Activated CD8-positive, alpha-beta memory T cell treated with anti-CD3 and anti-CD28 coated beads, Interleukin-2, amount 10 ng/mL, durations not matched to agents 7 days and 5 days (primary cell): ENCODE data around the gene TANGO6. TPM values are rescaled to one million over a fixed set of nuclear protein-coding genes. Genes with fewer than 3 reads are reported as not detected.

Experiments used
- ATAC-seq: fragments of 150-1000 bp; cut with Tn5 transposase; one replicate; pipeline ENCODE4 v1.10.0; 2021; ENCODE audit warnings: moderate library complexity
- CTCF ChIA-PET: fragments of 350-600 bp; sonication (Branson Sonifier 250); formaldehyde crosslinking; loops from one replicate; lab custom pipeline; 2021; ENCODE audit warnings: antibody characterized with exemption; lab: Charles Lee
- DNase-seq: peaks from one replicate; pipeline ENCODE4 v3.0.0-alpha.2; 2020
- H3K27ac Mint-ChIP-seq: one replicate; pipeline ENCODE4 v1.8.0; 2021; ENCODE audit warnings: mild to moderate bottlenecking, mixed read lengths
- H3K27me3 Mint-ChIP-seq: one replicate; pipeline ENCODE4 v1.8.0; 2021; ENCODE audit warnings: mixed read lengths
- H3K36me3 Mint-ChIP-seq: one replicate; pipeline ENCODE4 v1.8.0; 2021; ENCODE audit warnings: mild to moderate bottlenecking, mixed read lengths
- H3K4me1 Mint-ChIP-seq: one replicate; pipeline ENCODE4 v1.8.0; 2021; ENCODE audit warnings: mixed read lengths
- H3K4me3 Mint-ChIP-seq: one replicate; pipeline ENCODE4 v1.8.0; 2021; ENCODE audit warnings: mild to moderate bottlenecking, moderate library complexity, mixed read lengths
- H3K9me3 Mint-ChIP-seq: one replicate; pipeline ENCODE4 v1.8.0; 2022; ENCODE audit warnings: low read depth, mixed read lengths
- total RNA-seq, 2 experiments: library from RNA; stranded (reverse); gene quantifications; one replicate each; pipeline ENCODE4 v1.2.3, GENCODE V29; 2021

The TANGO6 gene
- total RNA-seq, 2 experiments from 2014 or later, result 20.2 to 22.3 TPM

GRCh38 chr16:69106491-69107315 is 263.4 kb downstream of the TANGO6 start:
- CTCF ChIA-PET, result interaction anchor here (1.0 to 2.3 kb wide), 5 partner anchors 15 to 259 kb away, joined by 3 to 14 read pairs (median 9); no protein-coding TSS in a partner anchor
- ATAC-seq, result no peak
- peaks cover 15% of the 10 kb centered on the region for H3K4me1 Mint-ChIP-seq

GRCh38 chr16:69107316-69107962 is 264.1 kb downstream of the TANGO6 start:
- peaks cover 15% of the 10 kb centered on the region for H3K4me1 Mint-ChIP-seq

More at GRCh38 chr16:69106491-69107315, 263.4 kb downstream of the TANGO6 start:
- no peaks in the 10 kb centered on the region for H3K9me3 Mint-ChIP-seq
- H3K27ac Mint-ChIP-seq, result no peak overlapping the region
- DNase-seq, result no peak
- no peaks in the 10 kb centered on the region for H3K36me3 Mint-ChIP-seq
- peak overlapping the region; percentile 20 for H3K4me3 Mint-ChIP-seq
- H3K27me3 Mint-ChIP-seq, result peaks cover 47% of the 10 kb centered on the region

GRCh38 chr16:69108064-69108904 is 265.0 kb downstream of the TANGO6 start:
- ATAC-seq, result no peak
- H3K27me3 Mint-ChIP-seq, result peaks cover 34% of the 10 kb centered on the region
- no peak overlapping the region for H3K27ac Mint-ChIP-seq
- no peaks in the 10 kb centered on the region for H3K36me3 Mint-ChIP-seq
- H3K4me3 Mint-ChIP-seq, result no peak overlapping the region
- DNase-seq, result no peak
- H3K4me1 Mint-ChIP-seq, result peaks cover 15% of the 10 kb centered on the region
- CTCF ChIA-PET, result interaction anchor here (0.8 to 6.0 kb wide), 4 partner anchors 14 to 579 kb away, joined by 3 to 47 read pairs (median 4); no protein-coding TSS in a partner anchor
- no peaks in the 10 kb centered on the region for H3K9me3 Mint-ChIP-seq

More at GRCh38 chr16:69107316-69107962, 264.1 kb downstream of the TANGO6 start:
- no peaks in the 10 kb centered on the region for H3K36me3 Mint-ChIP-seq
- ATAC-seq, result no peak
- no peaks in the 10 kb centered on the region for H3K9me3 Mint-ChIP-seq
- CTCF ChIA-PET, result interaction anchor here (0.8 to 1.0 kb wide), 3 partner anchors 15 to 579 kb away, joined by 3 to 5 read pairs (median 3); no protein-coding TSS in a partner anchor
- H3K4me3 Mint-ChIP-seq, result no peak overlapping the region
- DNase-seq, result no peak
- no peak overlapping the region for H3K27ac Mint-ChIP-seq
- peaks cover 43% of the 10 kb centered on the region for H3K27me3 Mint-ChIP-seq

DNA sequence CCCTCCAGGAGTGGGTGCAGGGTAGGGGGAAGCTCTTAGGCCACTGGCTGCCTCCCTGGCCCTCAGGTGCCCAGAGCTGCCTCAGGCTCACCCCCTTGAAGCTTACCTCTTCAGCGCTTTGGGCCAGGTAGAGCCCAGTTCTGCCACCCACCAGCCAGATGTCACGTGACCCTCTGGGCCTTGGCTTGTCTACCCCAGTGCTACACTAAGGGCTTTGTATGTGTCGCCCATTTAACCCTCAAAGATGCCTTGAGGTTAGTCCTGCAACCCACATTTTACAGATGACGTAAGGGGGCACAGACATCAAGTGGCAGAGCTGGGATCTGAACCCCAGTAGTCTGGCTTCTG is 265.5 kb downstream of the TANGO6 start:
- Mint-ChIP-seq H3K27ac (no peak overlapping the region), H3K4me3 (no peak overlapping the region), H3K36me3 (no peaks in the 10 kb centered on the region), H3K27me3 (peaks cover 30% of the 10 kb centered on the region), H3K4me1 (peaks cover 15% of the 10 kb centered on the region), H3K9me3 (no peaks in the 10 kb centered on the region)
- DNase-seq (no peak), ATAC-seq (no peak)
- CTCF ChIA-PET, result interaction anchor here (6.0 kb wide), 1 partner anchor 14 kb away, joined by 47 read pairs; no protein-coding TSS in a partner anchor

- no peak for DNase-seq
- Mint-ChIP-seq H3K27ac (no peak overlapping the region), H3K36me3 (no peaks in the 10 kb centered on the region), H3K4me1 (peaks cover 15% of the 10 kb centered on the region), H3K9me3 (no peaks in the 10 kb centered on the region), H3K27me3 (peaks cover 27% of the 10 kb centered on the region), H3K4me3 (no peak overlapping the region)
- CTCF ChIA-PET, result interaction anchor here (6.0 kb wide), 1 partner anchor 13 kb away, joined by 47 read pairs; no protein-coding TSS in a partner anchor
- no peak for ATAC-seq
These were observed 266.3 kb downstream of the TANGO6 start for GRCh38 chr16:69109486-69110270.

- DNase-seq, result no peak
- H3K4me1 Mint-ChIP-seq, result peaks cover 12% of the 10 kb centered on the region
- no peaks in the 10 kb centered on the region for H3K36me3 Mint-ChIP-seq
- no peak for ATAC-seq
- CTCF ChIA-PET, result interaction anchor here (6.0 kb wide), 1 partner anchor 12 kb away, joined by 47 read pairs; no protein-coding TSS in a partner anchor
- peaks cover 22% of the 10 kb centered on the region for H3K27me3 Mint-ChIP-seq
- no peak overlapping the region for H3K27ac Mint-ChIP-seq
- no peaks in the 10 kb centered on the region for H3K9me3 Mint-ChIP-seq
- no peak overlapping the region for H3K4me3 Mint-ChIP-seq
These were observed 267.1 kb downstream of the TANGO6 start for GRCh38 chr16:69110406-69110805.

GRCh38 chr16:69111216-69111875 is 268.0 kb downstream of the TANGO6 start:
- no peak overlapping the region for H3K4me3 Mint-ChIP-seq

GRCh38 chr16:69111876-69112230 is 268.5 kb downstream of the TANGO6 start:
- Mint-ChIP-seq H3K4me3 (no peak overlapping the region), H3K9me3 (no peaks in the 10 kb centered on the region), H3K27ac (no peak overlapping the region), H3K36me3 (no peaks in the 10 kb centered on the region), H3K27me3 (peaks cover 16% of the 10 kb centered on the region), H3K4me1 (peaks cover 6% of the 10 kb centered on the region)
- ATAC-seq (no peak), DNase-seq (no peak)
- CTCF ChIA-PET, result interaction anchor here (0.9 to 6.0 kb wide), 3 partner anchors 11 to 51 kb away, joined by 4 to 47 read pairs (median 4); no protein-coding TSS in a partner anchor

More at GRCh38 chr16:69111216-69111875, 268.0 kb downstream of the TANGO6 start:
- no peak for ATAC-seq
- no peak for DNase-seq
- peaks cover 8% of the 10 kb centered on the region for H3K4me1 Mint-ChIP-seq
- CTCF ChIA-PET, result interaction anchor here (0.9 to 6.0 kb wide), 3 partner anchors 12 to 52 kb away, joined by 4 to 47 read pairs (median 4); no protein-coding TSS in a partner anchor
- no peaks in the 10 kb centered on the region for H3K36me3 Mint-ChIP-seq
- peaks cover 18% of the 10 kb centered on the region for H3K27me3 Mint-ChIP-seq
- H3K9me3 Mint-ChIP-seq, result no peaks in the 10 kb centered on the region
- no peak overlapping the region for H3K27ac Mint-ChIP-seq

GRCh38 chr16:69112285-69113129 is 269.2 kb downstream of the TANGO6 start:
- peak; percentile 74 for ATAC-seq
- peak; percentile 65 for DNase-seq
- Mint-ChIP-seq H3K9me3 (no peaks in the 10 kb centered on the region), H3K27ac (no peak overlapping the region), H3K4me3 (no peak overlapping the region), H3K27me3 (peaks cover 11% of the 10 kb centered on the region), H3K36me3 (no peaks in the 10 kb centered on the region), H3K4me1 (peaks cover 2% of the 10 kb centered on the region)
- CTCF ChIA-PET, result interaction anchor here (0.5 to 6.0 kb wide), 14 partner anchors 10 to 282 kb away, joined by 3 to 47 read pairs (median 3); no protein-coding TSS in a partner anchor

DNA sequence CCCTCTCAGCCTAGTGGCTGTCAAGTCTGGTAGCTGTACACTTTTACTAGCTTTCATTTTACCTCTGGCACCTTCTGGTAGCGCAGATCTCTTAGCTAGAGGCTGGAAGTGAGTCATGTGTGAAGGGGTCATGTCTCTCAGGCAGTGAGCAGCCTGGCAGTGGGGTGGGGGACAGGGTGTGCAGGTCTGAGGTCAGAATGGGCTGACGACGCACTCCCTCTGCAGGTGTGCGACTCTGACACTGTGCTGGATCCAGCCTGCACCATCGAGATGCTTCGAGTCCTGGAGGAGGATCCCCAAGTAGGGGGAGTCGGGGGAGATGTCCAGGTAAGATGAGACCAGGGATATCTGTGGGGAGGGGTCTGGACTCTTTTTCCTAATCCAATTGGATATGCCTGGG is 269.9 kb downstream of the TANGO6 start:
- Mint-ChIP-seq H3K9me3 (no peaks in the 10 kb centered on the region), H3K27me3 (peaks cover 5% of the 10 kb centered on the region), H3K4me3 (no peak overlapping the region), H3K27ac (no peak overlapping the region), H3K4me1 (peaks cover under 1% of the 10 kb centered on the region), H3K36me3 (peaks cover 6% of the 10 kb centered on the region)
- CTCF ChIA-PET, result interaction anchor here (0.5 to 6.0 kb wide), 8 partner anchors 10 to 224 kb away, joined by 3 to 47 read pairs (median 3); no protein-coding TSS in a partner anchor
- DNase-seq (no peak), ATAC-seq (no peak)
